Transverse colon (tissue), 4 donors: ENCODE measurements around the gene OR1J2.

ENCODE experiments used
- POLR2AphosphoS5 ChIP-seq, 3 donors: sonication (generic); formaldehyde crosslinking; IDR thresholded peaks; one replicate each; pipeline ENCODE4 v1.6.1; 2016; ENCODE audit warnings: antibody characterized with exemption in 3 of 3
- TF ChIP-seq, protein P1 (sequence below), 5 experiments: fragments of 200-600 bp in 3 of 5; fragments of 450-650 bp in 2 of 5; sonication (generic) in 3 of 5; IDR thresholded peaks; 1 replicate in 2 of 5; 2 replicates in 3 of 5; pipeline ENCODE4 v1.5.1; 2016 to 2017; ENCODE audit warnings: antibody characterized with exemption in 5 of 5, inconsistent platforms in 3 of 5, mild to moderate bottlenecking in 2 of 5, moderate library complexity in 1 of 5

DNA sequence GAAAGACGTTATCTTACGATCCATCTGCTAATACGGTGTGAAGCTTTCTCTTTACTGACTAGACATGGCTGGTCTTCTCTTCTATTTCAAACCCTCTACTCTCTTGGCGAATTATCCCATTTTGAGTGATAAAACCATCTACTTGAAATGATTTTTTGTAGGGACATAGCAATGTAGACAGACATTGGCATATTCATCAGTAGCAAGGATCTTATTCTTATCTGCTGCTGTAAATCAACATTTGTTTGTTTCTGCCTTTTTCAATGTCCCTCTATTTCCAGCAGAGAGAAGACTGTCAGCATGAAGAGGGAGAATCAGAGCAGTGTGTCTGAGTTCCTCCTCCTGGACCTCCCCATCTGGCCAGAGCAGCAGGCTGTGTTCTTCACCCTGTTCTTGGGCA, 8.2 kb downstream of the OR1J2 start, which contains the start of gene OR1J4:
- no peak for TF ChIP-seq POLR2AphosphoS5 (IDR thresholded peaks at IDR 0.05)
- TF ChIP-seq, protein P1, sequence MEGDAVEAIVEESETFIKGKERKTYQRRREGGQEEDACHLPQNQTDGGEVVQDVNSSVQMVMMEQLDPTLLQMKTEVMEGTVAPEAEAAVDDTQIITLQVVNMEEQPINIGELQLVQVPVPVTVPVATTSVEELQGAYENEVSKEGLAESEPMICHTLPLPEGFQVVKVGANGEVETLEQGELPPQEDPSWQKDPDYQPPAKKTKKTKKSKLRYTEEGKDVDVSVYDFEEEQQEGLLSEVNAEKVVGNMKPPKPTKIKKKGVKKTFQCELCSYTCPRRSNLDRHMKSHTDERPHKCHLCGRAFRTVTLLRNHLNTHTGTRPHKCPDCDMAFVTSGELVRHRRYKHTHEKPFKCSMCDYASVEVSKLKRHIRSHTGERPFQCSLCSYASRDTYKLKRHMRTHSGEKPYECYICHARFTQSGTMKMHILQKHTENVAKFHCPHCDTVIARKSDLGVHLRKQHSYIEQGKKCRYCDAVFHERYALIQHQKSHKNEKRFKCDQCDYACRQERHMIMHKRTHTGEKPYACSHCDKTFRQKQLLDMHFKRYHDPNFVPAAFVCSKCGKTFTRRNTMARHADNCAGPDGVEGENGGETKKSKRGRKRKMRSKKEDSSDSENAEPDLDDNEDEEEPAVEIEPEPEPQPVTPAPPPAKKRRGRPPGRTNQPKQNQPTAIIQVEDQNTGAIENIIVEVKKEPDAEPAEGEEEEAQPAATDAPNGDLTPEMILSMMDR (IDR thresholded peaks at IDR 0.05), result no peak
